ENCODE measurements around the gene DPEP2.
"Not testable (repeated sequence)": the region's sequence is repeated elsewhere in the genome, so short reads cannot be mapped to it uniquely, and the experiment has no call there.

Gene DPEP2

GRCh38 chr16:67998779-67999688, at the start of gene DPEP2:
Gene DPEP2, minus strand, starts transcription at chr16:67999484. Its CDS starts 6,272 bp downstream, at chr16:67993212.
- not testable (repeated sequence) for DNase-seq (ENCODE audit: low read depth)

- DNase-seq (ENCODE audit: low read depth) = no peak
These were observed 48.7 kb upstream of the DPEP2 start for GRCh38 chr16:68047987-68048386.

GRCh38 chr16:68046106-68046505, 46.8 kb upstream of the DPEP2 start:
- no peak for DNase-seq (ENCODE audit: low read depth)

GRCh38 chr16:68041783-68042182, 42.5 kb upstream of the DPEP2 start:
- DNase-seq (ENCODE audit: low read depth) = no peak

GRCh38 chr16:68040506-68041288, 41.4 kb upstream of the DPEP2 start:
- DNase-seq (ENCODE audit: low read depth) = no peak

- no peak for DNase-seq (ENCODE audit: low read depth)
These were observed 38.7 kb upstream of the DPEP2 start for GRCh38 chr16:68037841-68038597.

- no peak for DNase-seq (ENCODE audit: low read depth)
These were observed 35.9 kb upstream of the DPEP2 start for GRCh38 chr16:68035227-68035626.

GRCh38 chr16:68033101-68033500, 33.8 kb upstream of the DPEP2 start:
- DNase-seq (ENCODE audit: low read depth) = no peak

GRCh38 chr16:68031951-68032350, 32.7 kb upstream of the DPEP2 start:
- no peak for DNase-seq (ENCODE audit: low read depth)

GRCh38 chr16:68030108-68030507, 30.8 kb upstream of the DPEP2 start:
- DNase-seq (ENCODE audit: low read depth) = peak; percentile 35

- DNase-seq (ENCODE audit: low read depth) = no peak
These were observed 29.7 kb upstream of the DPEP2 start for GRCh38 chr16:68028996-68029395.

GRCh38 chr16:68022728-68023537, 23.6 kb upstream of the DPEP2 start, which contains the start of the genes DDX28 and DUS2:
Gene DDX28, minus strand, starts transcription at chr16:68023232. Its CDS starts 30 bp downstream, at chr16:68023202.
Gene DUS2, plus strand, starts transcription at chr16:68023284. Its CDS starts 14,740 bp downstream, at chr16:68038024.
- peak; percentile 46 for DNase-seq (ENCODE audit: low read depth)

- no peak for DNase-seq (ENCODE audit: low read depth)
These were observed 23.0 kb upstream of the DPEP2 start for GRCh38 chr16:68022278-68022727.

- no peak for DNase-seq (ENCODE audit: low read depth)
These were observed 22.2 kb upstream of the DPEP2 start for GRCh38 chr16:68021490-68021889.

GRCh38 chr16:68019167-68019680, 19.9 kb upstream of the DPEP2 start:
- no peak for DNase-seq (ENCODE audit: low read depth)

- no peak for DNase-seq (ENCODE audit: low read depth)
These were observed 16.4 kb upstream of the DPEP2 start, which contains the start of gene DPEP2NB for GRCh38 chr16:68015681-68016080. Gene DPEP2NB, minus strand, starts transcription at chr16:68015911. Its CDS starts 141 bp downstream, at chr16:68015770.

GRCh38 chr16:68013440-68013839, 14.2 kb upstream of the DPEP2 start:
- DNase-seq (ENCODE audit: low read depth) = no peak

- not testable (repeated sequence) for DNase-seq (ENCODE audit: low read depth)
These were observed 10.6 kb upstream of the DPEP2 start for GRCh38 chr16:68009872-68010271.

- no peak for DNase-seq (ENCODE audit: low read depth)
These were observed 10.0 kb upstream of the DPEP2 start for GRCh38 chr16:68009157-68009735.

GRCh38 chr16:68005786-68006286, 6.6 kb upstream of the DPEP2 start:
- DNase-seq (ENCODE audit: low read depth) = no peak
